GM19438 (cell line): ENCODE data around the gene CUTC.
"Not testable (repeated sequence)": the region's sequence is repeated elsewhere in the genome, so short reads cannot be mapped to it uniquely, and the experiment has no call there.

Source experiments
- ATAC-seq: cut with Tn5 transposase; IDR thresholded peaks from one replicate; pipeline ENCODE4 v1.9.1; 2021; ENCODE audit warnings: low read depth; ENCODE audit not compliant: unreplicated experiment

CUTC gene

DNA sequence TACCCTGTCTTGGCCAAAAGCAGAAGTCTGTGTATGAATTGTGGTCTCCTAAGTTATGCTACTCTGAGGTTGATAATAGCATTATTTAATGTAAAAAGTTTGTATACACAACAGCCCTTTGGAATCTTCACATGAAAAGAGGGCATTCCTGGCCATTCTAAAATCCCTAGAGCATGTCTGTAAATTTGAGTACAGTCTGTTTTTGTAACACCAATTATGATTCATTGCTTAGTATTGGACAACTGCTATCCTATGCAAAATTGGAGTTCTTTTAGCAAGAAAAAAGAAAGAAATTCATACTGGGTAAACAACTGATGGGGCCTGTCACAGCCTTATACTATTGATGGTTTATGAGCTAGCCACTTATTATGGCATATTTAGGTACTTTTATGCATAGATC lies 10.2 kb downstream of the CUTC start:
- ATAC-seq, result no peak

DNA sequence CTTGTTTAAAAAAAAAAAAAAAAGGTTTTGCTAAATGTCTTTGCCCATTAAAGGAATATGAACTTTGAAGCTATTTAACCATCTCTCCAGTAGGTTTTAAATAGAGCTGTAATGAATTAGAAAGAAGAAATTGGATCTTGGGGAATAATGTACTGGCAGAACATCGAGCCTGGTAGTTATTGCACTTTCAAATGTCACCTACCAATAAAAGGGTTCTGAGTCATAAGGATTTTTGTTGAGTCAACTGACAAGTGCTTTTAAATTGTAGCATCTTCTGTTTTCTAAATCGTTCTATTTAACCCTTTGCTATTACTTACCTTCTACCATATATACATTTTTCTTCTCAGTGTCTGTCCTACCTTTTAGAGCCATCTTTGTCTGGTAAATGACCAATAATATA lies 10.7 kb downstream of the CUTC start:
- no peak for ATAC-seq

DNA sequence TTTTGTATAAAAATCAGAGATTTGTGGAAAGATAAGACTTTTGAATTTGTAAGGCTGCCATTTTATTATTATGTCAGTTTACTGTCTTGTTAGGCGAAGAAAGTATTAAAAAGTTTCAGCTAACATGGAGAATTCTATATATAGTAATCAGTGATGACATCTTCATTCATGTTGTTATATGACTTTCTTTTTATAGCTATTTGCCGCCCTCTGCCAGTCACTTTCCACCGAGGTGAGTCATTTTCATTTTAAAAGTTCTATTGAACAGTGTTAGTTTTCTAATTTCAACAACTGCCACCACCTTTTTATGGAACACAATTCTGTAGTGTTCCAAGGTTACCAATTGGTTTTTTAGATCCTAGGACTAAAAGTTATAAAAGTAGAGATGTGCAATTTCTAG lies 11.8 kb downstream of the CUTC start:
- ATAC-seq, result no peak

DNA sequence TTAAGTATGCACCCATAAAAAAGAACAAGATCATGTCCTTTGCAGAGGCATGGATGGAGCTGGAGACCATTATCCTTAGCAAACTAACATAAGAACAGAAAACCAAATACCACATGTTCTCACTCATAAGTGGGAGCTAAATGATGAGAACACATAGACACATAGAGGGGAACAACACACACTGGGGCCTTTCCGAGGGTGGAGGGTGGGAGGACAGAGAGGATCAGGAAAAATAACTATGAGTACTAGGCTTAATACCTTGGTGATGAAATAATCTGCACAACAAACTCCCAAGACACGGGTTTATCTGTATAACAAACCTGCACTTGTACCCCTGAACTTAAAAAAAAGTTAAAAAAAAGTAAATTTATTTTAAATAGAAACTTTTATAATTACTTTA lies 14.1 kb downstream of the CUTC start:
- ATAC-seq, result not testable (repeated sequence)

- no peak for ATAC-seq
Measured at GRCh38 chr10:99748823-99749451, 16.9 kb downstream of the CUTC start.

DNA sequence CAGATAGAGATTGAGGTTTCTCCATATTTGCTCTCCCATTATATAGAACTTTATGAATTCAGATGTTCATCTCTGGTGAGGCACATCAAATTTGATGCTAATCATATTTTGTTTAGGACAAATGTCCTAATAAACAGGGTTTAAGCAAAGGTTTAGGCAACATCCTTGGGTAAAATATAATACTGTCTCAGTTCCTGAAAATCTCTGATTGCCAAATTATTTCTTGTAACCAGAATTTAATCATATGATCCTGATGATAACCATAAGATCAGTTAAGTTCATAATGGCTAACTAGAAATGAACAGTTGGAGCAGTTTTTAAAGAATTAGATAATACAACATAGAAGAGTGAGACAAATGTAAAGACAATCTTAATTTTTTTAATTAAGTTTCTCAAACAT lies 18.6 kb downstream of the CUTC start:
- no peak for ATAC-seq

GRCh38 chr10:99754670-99755069 lies 22.6 kb downstream of the CUTC start:
- no peak for ATAC-seq

- ATAC-seq, result no peak
Measured at GRCh38 chr10:99756159-99756558, 24.1 kb downstream of the CUTC start.

- no peak for ATAC-seq
Measured at GRCh38 chr10:99758211-99758891, 26.3 kb downstream of the CUTC start.

DNA sequence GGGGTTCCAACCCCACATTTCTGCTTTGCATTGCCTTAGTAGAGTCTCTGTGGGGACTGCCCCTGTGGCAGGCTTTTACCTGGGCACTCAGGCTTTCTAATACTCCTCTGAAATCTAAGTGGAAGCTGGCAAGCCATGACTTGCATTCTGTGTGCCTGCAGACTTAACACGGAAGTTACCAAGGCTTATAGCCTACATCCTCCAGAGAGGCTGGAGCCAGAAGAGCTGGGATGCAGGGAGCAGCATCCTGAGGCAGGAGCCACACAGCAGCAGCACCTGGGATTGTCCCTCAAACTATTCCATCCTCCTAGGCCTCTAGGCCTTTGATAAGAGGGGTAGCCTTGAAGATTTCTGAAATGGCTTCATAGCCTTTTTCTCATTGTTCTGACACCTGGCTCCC lies 28.3 kb downstream of the CUTC start:
- no peak for ATAC-seq

- ATAC-seq, result no peak
Measured at GRCh38 chr10:99761365-99761764, 29.3 kb downstream of the CUTC start.

DNA sequence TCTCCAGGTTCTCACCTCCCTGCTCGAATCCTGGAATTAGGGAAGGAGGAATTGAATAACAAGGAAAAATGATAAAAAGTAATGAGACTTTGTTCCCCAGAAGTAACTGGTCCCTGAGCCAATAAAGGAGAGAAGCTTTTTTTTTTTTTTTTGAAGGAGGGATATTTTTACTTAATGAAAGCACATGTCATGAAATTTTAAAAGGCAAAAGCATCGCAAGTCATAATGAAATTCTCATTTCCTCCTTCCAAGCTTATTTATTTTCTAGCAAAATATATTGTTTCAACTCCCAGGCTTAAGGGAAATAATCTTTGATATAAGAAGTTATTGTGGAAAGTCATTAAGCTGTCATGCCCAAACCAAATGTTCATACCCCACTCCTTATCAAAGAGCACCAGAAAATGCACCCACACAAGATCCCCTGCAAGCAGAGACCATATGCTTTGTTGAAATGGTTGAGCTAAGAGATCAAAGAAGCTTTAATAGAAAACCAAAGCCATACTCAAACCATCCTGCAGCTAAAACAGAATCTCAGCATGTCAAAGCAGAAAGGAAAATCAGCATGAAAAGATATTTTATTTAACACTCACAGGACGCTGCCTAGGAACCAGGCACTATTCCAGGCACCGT lies 33.8 kb downstream of the CUTC start:
- ATAC-seq, result no peak

DNA sequence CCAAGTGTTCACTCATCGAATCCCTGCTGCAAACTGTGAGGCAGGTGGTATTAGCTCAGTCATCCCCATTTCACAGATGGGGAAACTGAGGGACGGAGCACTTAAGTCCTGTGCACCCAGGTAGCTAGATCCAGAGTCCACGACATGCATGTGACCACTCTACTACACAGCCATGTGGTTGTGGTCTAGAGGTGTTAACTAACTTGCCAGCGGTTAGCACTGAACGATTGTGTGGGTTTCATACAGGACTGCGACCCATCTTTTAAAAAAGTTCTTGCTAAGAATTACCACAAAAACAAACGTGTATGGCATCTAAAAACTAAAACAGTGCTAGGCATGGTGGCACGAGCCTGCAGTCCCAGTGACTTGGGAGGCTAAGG lies 34.3 kb downstream of the CUTC start:
- no peak for ATAC-seq

DNA sequence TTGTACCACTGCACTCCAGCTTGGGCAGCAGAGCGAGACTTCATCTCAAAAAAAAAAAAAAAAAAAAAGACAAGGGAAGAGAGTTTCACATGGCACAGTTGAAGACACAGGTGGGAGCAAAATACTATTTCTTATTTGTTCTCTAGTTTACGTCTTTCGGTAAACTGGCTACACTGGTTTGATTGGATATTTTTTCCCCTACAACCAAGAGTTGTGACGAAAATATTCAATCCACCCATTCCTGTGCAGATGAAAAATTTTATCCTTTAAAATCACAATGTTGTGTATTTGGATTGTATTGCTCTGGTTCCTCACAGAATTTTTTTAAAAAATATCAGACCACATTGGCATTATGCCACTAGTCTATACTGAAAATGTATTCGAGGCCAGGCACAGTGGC lies 35.9 kb downstream of the CUTC start:
- no peak for ATAC-seq

DNA sequence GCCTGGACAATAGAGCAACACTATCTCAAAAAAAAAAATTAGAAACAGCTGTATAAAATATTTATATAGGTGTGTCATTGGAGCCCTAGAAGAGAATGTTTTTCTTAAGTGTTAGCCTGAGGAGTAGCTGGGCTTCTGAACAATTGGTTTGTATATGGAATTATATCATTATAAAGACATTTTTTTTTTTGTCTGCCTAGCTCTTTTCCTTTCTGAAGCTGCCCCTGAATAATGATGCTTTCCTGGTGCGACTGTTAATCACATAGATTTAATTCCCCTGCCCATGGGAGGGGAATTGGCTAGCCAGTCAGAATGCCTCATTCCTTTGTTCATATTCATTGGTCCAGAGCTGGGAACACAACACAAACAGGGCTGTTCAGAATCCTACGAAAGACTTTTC lies 36.5 kb downstream of the CUTC start:
- ATAC-seq, result no peak

GRCh38 chr10:99769706-99770105 lies 37.7 kb downstream of the CUTC start:
- ATAC-seq, result no peak

DNA sequence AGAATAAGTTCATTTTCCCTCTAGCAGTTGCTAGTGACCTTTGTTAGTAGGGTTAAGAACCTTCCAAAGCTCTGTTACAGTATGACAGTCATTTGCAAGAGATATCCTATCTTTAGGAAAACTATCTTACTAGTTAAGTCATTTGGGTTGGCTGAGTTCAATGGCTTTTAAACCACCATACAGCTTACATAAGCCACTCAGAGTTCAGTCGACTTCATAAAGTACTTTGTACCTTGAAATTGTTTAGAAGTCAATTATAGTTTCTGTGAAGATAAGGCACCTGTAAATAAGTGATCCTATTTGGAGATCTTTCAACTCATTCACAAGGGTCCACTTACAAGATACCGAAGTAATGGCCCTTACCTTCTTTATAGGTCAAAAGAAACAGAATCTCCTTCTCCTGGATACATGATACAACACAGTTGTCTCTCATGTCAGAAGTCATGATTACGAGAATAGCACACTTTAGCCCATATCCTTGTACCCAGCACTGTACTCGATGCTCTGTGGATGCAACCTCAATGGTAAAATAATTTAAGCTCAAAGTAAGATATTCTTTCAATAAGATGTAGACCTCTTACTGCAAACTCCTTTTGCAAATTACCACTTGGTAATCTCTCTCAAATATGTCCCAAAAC lies 38.5 kb downstream of the CUTC start:
- no peak for ATAC-seq

- no peak for ATAC-seq
Measured at GRCh38 chr10:99775850-99776249, 43.8 kb downstream of the CUTC start.

GRCh38 chr10:99777918-99778714 lies 46.1 kb downstream of the CUTC start:
- no peak for ATAC-seq

- ATAC-seq, result no peak
Measured at GRCh38 chr10:99779335-99779734, 47.3 kb downstream of the CUTC start.
